ENCODE data around the gene TOMM6. TPM values are rescaled to one million over a fixed set of nuclear protein-coding genes. Genes with fewer than 3 reads are reported as not detected.

Gene TOMM6
- total RNA-seq, 2 experiments from 2014 or later: 167 to 202 TPM

DNA sequence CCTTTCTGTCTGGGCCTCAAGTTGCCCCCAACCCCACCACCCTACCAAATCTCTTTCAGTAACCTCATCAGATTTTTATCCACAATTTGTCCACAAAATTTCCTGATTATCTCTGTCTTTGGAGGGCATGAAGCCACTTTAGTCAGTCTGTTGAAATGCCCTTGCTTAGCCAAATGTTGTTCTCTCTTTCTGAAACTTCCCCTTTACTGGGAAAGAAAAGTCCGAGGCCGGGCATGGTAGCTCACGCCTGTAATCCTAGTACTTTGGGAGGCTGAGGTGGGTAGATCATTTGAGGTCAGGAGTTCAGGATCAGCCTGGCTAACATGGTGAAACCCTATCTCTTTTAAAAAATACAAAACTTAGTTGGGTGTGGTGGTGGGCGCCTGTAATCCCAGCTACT is 33.8 kb downstream of the TOMM6 start:
- Mint-ChIP-seq H3K9me3 (no peaks in the 10 kb centered on the region), H3K36me3 (ENCODE audit: low read depth) (no peaks in the 10 kb centered on the region), H3K4me3 (no peak overlapping the region), H3K27ac (no peak overlapping the region), H3K27me3 (no peaks in the 10 kb centered on the region), H3K4me1 (peaks cover under 1% of the 10 kb centered on the region)
- DNase-seq: no peak
- ChIA-PET CTCF (interaction anchor here (0.9 to 1.2 kb wide), 3 partner anchors 36 to 227 kb away, joined by 3 read pairs; no protein-coding TSS in a partner anchor), POLR2A (no interaction called here)

DNA sequence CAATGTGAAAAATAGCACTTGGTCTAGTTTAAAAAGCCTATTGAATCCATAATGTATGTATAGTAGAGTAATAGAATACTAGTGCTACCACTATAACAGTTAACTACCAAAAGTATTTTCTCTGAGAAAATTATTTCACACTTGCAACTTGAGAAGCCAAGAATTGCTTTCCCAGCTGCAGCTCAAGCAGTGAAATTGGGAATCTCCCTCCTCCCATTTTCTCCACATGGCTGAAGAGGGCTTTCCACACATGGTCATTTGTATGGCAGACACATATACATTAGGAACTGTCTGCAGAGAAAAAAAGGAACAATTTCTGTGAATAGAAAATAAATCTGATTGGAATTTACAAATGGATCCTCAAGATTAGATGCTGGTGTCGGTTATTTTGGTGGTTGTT is 34.5 kb downstream of the TOMM6 start:
- Mint-ChIP-seq H3K4me3 (no peak overlapping the region), H3K4me1 (no peaks in the 10 kb centered on the region), H3K9me3 (no peaks in the 10 kb centered on the region), H3K36me3 (ENCODE audit: low read depth) (no peaks in the 10 kb centered on the region), H3K27ac (no peak overlapping the region), H3K27me3 (no peaks in the 10 kb centered on the region)
- DNase-seq: no peak
- ChIA-PET CTCF (interaction anchor here (1.5 to 1.6 kb wide), 2 partner anchors 9 to 35 kb away, joined by 4 to 5 read pairs; partner anchors contain the start of gene TOMM6), POLR2A (no interaction called here)

DNA sequence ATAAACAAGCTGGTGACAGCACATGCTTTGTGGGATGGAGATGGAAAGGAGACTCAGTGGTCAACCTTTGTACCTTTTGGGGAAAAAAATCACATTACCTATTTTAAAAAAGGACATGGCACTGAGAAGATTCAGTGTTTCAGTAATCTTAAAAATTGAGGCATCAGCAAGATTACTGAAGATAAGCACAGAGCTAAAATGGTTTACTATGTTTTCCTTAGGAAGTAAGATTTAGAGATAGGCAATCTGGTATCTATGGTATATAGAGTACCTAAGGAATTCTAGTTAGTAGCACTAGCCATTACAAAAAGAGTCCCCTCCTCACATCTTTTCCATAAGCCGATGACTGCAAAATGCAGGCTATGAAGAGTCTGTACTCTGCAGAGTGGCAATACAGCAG is 35.7 kb downstream of the TOMM6 start:
- no peaks in the 10 kb centered on the region for H3K9me3 Mint-ChIP-seq
- no peaks in the 10 kb centered on the region for H3K27me3 Mint-ChIP-seq
- H3K4me3 Mint-ChIP-seq: no peak overlapping the region
- ChIA-PET CTCF (interaction anchor here (0.6 to 1.6 kb wide), 3 partner anchors 10 to 454 kb away, joined by 3 to 5 read pairs (median 4); partner anchors contain the start of gene TOMM6), POLR2A (no interaction called here)
- H3K27ac Mint-ChIP-seq: no peak overlapping the region
- H3K4me1 Mint-ChIP-seq: no peaks in the 10 kb centered on the region
- DNase-seq: no peak
- no peaks in the 10 kb centered on the region for H3K36me3 Mint-ChIP-seq (ENCODE audit: low read depth)

DNA sequence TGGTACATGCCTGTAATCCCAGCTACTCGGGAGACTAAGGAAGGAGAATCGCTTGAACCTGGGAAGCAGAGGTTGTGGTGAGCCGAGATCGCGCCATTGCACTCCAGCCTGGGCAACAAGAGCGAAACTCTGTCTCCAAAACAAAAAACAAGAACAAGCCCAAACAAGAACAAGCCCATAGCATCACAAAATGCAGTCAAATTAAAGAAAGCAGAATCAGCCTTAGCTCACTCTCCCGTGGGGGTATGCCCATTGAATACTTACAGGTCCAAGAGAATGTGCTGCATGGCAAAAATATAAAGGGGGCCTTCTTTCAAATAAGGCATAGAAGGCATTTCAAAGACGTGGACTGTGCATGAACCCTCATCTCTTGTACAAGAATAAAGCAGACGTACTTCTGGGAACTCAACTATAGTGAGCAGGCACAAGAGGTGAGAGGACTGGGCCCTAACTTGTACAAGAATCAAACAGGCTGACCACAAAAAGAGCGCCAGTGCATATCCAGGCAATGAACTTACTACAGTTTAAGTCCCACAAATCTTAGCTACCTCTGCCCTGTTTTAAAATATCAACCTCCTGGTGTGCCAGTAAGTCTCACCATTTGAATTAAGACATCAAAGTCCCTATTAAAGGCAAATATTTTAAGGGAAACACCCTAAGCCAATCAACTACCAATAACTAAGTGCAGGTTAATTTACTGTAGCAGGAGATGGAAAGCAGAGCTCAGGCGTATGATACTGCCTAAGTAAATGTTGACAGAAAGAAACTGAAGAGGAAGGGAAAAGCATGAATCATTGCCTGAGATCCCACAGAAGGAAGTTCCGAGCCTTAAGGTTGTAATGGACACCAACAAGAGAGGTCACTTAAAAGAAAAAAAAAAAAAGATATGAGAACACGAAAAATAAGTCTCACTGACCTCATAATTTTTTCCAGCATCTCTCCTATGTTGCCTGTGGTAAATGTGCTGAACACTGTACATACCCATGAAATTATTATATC is 37.4 kb downstream of the TOMM6 start:
- Mint-ChIP-seq H3K27ac (no peak overlapping the region), H3K27me3 (no peaks in the 10 kb centered on the region)
- POLR2A ChIA-PET: no interaction called here

DNA sequence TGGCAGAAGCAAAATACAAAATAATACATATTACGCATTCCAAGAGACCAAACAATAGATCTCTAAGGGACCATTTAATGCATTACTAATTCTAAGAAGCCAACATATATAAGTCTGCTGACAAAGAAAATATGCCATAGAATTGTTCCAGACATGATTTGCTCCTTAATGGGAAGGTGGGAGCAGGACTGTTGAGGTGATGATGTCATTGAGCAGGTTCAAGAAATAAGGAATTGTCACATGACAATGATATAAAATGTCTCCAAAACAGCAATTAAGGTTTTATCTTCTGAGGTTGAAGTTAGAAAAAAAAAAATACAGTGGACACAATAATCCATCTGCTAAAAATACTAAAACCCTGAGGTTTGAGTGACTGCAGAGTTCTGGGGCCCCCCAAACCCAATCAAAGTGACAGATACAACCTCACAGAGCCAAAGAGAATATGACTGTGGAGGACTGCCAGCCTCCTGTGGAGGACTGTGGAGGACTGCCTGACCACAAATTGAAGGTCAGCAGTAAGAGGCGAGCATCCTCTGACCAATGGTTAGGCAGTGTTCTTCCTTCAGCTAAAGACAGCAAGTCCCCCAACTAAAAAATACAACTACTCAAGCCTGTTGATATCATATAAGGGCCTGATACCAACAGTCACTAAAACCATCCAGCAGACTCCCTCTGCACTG is 39.0 kb downstream of the TOMM6 start:
- DNase-seq: no peak
- H3K27me3 Mint-ChIP-seq: no peaks in the 10 kb centered on the region
- H3K4me3 Mint-ChIP-seq: no peak overlapping the region
- ChIA-PET CTCF (no interaction called here), POLR2A (no interaction called here)
- H3K9me3 Mint-ChIP-seq: no peaks in the 10 kb centered on the region
- no peak overlapping the region for H3K27ac Mint-ChIP-seq
- no peaks in the 10 kb centered on the region for H3K4me1 Mint-ChIP-seq
- H3K36me3 Mint-ChIP-seq (ENCODE audit: low read depth): no peaks in the 10 kb centered on the region

More for the DNA sequence above, 37.4 kb downstream of the TOMM6 start:
- no peaks in the 10 kb centered on the region for H3K36me3 Mint-ChIP-seq (ENCODE audit: low read depth)
- H3K4me1 Mint-ChIP-seq: no peaks in the 10 kb centered on the region
- no peaks in the 10 kb centered on the region for H3K9me3 Mint-ChIP-seq
- DNase-seq: no peak
- CTCF ChIA-PET: interaction anchor here (0.9 to 1.0 kb wide), 2 partner anchors 37 to 830 kb away, joined by 3 read pairs; partner anchors contain the start of gene TOMM6
- no peak overlapping the region for H3K4me3 Mint-ChIP-seq

- no peaks in the 10 kb centered on the region for H3K9me3 Mint-ChIP-seq
- no peaks in the 10 kb centered on the region for H3K27me3 Mint-ChIP-seq
- H3K4me3 Mint-ChIP-seq: no peak overlapping the region
- H3K27ac Mint-ChIP-seq: no peak overlapping the region
- DNase-seq: no peak
- CTCF ChIA-PET: interaction anchor here (1.1 to 1.7 kb wide), 2 partner anchors 212 to 272 kb away, joined by 5 to 7 read pairs; no protein-coding TSS in a partner anchor
- peaks cover 3% of the 10 kb centered on the region for H3K4me1 Mint-ChIP-seq
- POLR2A ChIA-PET: no interaction called here
- H3K36me3 Mint-ChIP-seq (ENCODE audit: low read depth): no peaks in the 10 kb centered on the region
Observed at GRCh38 chr6:41832263-41832662, 44.8 kb downstream of the TOMM6 start.

DNA sequence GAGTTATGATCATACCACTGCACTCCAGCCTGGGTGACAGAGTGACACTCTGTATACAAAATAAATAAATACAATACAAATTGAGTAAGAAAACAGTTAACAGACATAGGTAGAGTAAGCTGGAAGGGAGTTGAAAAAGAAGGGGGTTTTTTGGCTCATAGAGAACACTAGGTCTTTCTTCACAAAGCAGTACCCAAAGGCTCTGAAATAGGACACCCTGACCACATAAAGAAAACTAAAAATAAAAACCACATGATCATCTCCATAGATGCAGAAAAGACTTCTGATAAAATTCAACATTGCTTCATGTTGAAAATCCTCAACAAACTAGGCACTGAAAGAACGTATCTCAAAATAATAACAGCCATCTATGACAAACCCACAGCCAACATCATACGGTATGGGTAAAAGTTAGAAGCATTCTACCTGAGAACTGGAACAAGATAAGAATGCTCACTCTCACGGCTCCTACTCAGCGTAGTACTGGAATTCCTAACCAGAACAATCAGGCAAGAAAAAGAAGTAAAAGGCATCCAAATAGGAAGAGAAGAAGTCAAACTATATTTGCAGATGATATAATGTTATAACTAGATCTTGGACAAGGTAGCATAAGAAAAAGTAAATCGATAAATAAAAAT is 48.6 kb downstream of the TOMM6 start:
- no peaks in the 10 kb centered on the region for H3K36me3 Mint-ChIP-seq (ENCODE audit: low read depth)
- H3K4me1 Mint-ChIP-seq: peaks cover 3% of the 10 kb centered on the region
- H3K27ac Mint-ChIP-seq: no peak overlapping the region
- POLR2A ChIA-PET: no interaction called here
- H3K27me3 Mint-ChIP-seq: no peaks in the 10 kb centered on the region
- CTCF ChIA-PET: interaction anchor here (0.8 to 1.0 kb wide), 2 partner anchors 45 to 208 kb away, joined by 3 to 4 read pairs; no protein-coding TSS in a partner anchor
- H3K4me3 Mint-ChIP-seq: no peak overlapping the region
- no peaks in the 10 kb centered on the region for H3K9me3 Mint-ChIP-seq
- DNase-seq: no peak

DNA sequence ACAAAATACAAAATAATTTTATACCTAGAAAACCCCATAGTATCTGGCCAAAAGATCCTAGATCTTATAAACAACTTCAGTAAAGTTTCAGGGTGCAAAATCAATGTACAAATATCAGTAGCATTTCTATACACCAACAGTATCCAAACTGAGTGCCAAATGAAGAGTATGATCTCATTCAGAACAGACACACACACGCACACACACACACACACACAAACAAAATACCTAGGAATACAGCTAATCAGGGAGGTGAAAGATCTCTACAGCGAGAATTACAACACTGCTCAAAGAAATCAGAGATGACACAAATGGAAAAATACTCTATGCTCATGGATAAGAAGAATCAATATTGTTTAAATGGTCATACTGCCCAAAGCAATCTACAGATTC is 49.2 kb downstream of the TOMM6 start:
- ChIA-PET CTCF (no interaction called here), POLR2A (no interaction called here)
- Mint-ChIP-seq H3K9me3 (no peaks in the 10 kb centered on the region), H3K4me3 (no peak overlapping the region), H3K4me1 (peaks cover 3% of the 10 kb centered on the region), H3K27me3 (no peaks in the 10 kb centered on the region), H3K36me3 (ENCODE audit: low read depth) (no peaks in the 10 kb centered on the region), H3K27ac (no peak overlapping the region)
- DNase-seq: no peak

Other genes with a start within 250 kb of the TOMM6 start
- 1 to 10 TPM; 4.8 to 5.3 TPM for gene FOXP4, start 241.3 kb upstream of the TOMM6 start, total RNA-seq
- gene MDFI, start 149.2 kb upstream of the TOMM6 start, total RNA-seq: not detected
- gene TFEB, start 52.1 kb upstream of the TOMM6 start, total RNA-seq: 10 to 100 TPM in 1 of 2 experiments, 1 to 10 TPM in 1; 9.7 to 12.5 TPM
- gene PGC, start 40.3 kb upstream of the TOMM6 start, total RNA-seq: not detected
- gene FRS3, start 7.8 kb upstream of the TOMM6 start, total RNA-seq: 1 to 10 TPM; 4.6 TPM
- gene PRICKLE4, start 6.9 kb upstream of the TOMM6 start, total RNA-seq: not detected
- 1 to 10 TPM; 6.3 to 7.0 TPM for gene USP49, start 107.7 kb downstream of the TOMM6 start, total RNA-seq
- 10 to 100 TPM; 18.6 to 22.7 TPM for gene MED20, start 133.4 kb downstream of the TOMM6 start, total RNA-seq
- 10 to 100 TPM; 29.3 to 29.8 TPM for gene BYSL, start 133.8 kb downstream of the TOMM6 start, total RNA-seq
- 100 to 1,000 TPM; 461 to 520 TPM for gene CCND3, start 154.1 kb downstream of the TOMM6 start, total RNA-seq

Measured in activated CD4-positive, alpha-beta T cell treated with anti-CD3 and anti-CD28 coated beads, Interleukin-2, amount 10 ng/mL, durations not matched to agents 7 days and 5 days (primary cell).